ENCODE measurements around the gene SCUBE3.

Gene SCUBE3

DNA sequence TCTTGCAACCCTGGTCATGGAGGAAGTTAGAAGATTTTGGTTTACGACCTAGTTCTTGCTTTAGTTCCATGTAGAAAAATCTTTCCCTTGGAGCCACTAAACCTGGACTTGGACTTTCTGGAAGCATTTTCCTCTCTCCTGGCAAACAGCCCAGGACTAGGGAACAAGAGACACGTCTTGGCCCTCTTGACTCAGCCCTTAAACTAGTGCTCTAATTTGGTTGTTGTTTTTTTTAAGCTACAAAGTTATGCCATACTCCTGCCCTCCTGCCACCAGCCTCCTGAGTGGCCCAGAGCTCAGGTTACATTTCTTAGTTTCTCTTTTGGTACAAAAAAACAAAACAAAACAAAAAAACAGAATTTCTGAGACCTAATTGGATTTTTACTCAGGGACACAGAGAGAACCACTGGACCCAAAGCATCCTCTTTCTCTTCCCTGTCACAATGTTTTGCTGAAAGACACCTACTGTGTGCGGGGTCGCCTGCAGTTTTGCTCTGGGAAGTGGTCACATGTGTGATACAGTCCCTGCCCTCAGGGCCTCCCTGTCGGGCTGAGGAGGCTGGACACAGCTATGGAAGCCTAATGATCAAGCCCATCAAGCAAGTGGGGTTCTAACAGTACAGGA is 32.3 kb upstream of the SCUBE3 start:
- no peak for DNase-seq (ENCODE audit: low read depth in 2 of 2)

DNA sequence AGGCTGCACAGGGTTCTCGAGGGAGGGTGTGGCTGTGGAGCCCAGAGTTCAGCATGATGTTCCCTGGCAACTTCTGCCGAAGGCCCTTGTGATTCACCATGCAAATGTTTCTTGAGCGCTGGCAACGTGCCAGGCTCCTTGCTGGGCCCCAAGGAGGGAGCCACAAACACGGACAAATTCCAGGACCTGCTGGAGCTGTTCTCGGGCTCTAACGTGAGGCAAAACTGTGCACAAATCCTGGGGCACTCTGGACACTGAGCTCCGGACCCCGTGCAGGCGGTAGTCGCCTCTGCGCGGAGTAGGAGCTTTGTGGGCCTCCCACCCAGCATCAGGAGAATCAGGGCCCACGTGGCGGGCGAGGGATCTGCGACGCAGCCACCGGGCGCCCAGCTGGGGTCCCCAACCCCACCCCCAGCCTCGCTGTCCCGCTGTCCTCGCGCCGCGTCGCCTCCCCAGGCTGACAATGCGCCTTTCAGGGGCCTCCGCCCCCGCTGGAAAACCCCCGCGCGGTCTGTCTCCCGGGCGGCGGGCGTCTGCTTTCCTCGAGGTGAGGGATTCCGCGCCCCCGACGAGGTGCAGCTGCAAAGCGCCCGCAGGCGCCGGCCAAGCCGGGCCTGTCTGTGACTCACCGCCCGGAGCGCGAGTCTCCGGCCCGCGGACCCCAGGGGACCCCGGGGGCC is 31.7 kb upstream of the SCUBE3 start:
- DNase-seq (ENCODE audit: low read depth in 2 of 2): no peak

DNA sequence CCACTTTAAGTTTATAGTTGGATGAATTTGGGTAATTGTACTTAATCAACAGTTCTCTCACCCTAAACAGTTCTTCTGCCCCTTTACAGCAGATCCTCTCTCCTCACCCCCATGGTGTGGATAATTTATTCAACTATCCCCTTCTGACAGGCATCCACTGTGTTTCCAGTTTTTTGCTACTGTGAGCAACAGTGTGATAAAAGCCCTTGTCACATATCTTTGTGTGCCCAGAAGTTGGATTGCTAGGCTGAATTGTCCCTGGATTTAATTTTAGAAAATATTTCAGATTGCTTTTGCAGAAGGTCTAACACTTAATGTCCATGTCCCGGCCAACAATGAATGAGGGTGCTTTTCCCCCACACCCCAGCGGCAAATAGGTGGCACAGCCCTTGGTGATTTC is 30.5 kb upstream of the SCUBE3 start:
- no peak for DNase-seq (ENCODE audit: low read depth in 2 of 2)

DNA sequence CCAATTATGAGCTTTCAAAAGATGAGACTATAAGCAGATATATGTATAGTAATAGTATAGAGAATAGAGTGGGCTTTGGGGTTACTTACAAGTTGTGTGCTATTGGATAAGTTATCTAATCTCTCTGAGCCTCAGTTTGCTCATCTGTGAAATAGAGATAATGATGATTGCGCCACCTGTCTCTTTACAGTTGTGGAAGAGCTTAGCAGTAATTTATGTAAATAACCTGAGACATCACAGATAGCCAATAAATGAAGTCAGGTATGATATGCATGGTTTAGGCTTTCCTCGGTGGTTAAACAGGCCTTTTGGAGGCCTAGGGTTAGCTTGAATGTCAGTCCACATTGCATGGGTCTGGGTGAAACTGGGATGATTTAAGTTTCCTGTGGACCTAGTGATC is 29.8 kb upstream of the SCUBE3 start:
- no peak for DNase-seq (ENCODE audit: low read depth in 2 of 2)

DNA sequence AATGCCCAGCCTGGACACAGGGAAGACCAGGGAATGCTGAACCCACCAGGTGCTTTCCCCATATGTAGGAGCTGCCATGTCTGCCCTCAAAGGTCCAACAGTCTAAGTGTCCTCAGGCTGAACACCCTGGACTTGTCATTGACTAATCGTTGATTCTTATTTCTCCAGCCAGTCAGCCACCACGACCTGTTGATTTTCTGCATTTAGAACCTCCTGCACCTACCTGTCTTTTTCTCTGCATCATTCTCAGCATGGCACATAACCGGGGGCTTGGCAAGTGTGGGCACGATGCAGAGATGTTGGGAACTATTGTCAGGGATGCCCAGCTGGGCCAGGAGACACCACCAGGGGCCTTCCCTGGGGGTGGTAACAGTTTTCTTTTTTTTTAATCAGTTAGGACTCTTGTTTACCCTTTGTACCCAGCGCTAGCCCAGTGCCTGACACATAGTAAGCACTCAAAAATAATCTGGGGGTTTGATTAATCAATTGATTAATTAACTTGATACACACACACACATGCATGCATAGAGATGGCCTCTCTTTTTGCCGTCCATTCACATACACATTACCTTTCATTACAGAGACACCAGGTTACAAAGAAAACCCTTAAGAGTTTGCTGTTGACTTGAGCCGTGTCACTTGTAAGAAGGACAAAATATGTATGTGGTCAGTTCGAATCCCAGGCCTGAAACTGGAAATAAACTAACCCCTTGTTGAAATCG is 29.0 kb upstream of the SCUBE3 start:
- no peak for DNase-seq (ENCODE audit: low read depth in 2 of 2)

DNA sequence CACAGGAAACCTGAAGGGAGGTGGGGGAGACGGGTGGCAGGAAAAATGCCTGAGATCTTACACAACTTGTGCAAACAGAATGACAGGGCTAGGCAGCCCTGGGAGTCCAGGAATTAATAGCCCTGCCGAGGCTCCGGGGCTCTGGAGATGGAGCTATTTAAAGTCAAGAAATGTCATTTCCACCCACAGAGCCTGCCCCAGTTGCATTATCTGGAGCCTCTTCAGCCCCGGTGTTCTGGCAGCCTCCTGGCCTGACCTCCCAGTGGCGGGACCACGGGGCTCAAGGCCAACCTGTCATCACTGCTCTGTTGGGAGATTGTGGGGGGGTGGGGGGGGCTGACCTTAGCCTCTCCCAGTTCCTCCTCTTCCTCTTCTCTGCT is 28.5 kb upstream of the SCUBE3 start:
- DNase-seq (ENCODE audit: low read depth in 2 of 2): no peak

DNA sequence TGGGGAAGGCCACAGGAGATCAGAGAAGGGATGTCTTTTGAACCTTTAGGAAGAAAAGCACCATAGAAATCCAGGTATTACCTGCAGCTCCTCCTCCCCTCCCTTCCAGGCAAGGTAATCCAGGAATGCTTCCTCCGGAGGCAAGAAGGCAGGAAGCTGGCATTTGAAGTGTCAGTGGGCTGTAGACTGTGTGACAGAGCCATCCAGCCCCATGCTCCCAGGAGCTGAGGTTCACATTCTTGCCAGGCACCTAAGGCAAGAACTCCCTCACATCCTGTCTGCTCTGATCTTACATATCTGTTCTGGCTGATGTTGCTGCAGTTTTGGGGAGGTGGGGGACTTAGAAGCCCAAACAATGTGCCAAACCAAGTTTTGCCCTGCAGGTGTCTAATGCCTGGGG is 27.8 kb upstream of the SCUBE3 start:
- DNase-seq (ENCODE audit: low read depth in 2 of 2): no peak

DNA sequence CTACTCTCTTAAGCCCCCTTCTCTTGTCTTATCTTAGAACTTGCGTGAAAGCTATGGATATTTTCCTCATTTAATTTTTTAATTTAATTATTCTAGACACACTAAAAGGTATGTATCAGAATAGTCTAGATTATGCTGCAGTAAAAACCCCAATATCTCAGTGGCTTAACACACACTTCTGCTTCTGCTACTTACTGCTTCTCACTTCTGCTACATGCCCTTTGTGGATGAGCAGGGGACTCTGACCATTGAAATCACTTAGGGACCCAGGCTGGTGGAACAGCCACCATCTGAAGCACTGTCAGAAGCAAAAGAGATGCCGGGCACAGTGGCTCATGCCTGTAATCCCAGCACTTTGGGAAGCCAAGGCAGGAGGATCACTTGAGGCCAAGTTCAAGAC is 27.2 kb upstream of the SCUBE3 start:
- DNase-seq (ENCODE audit: low read depth in 2 of 2): no peak

DNA sequence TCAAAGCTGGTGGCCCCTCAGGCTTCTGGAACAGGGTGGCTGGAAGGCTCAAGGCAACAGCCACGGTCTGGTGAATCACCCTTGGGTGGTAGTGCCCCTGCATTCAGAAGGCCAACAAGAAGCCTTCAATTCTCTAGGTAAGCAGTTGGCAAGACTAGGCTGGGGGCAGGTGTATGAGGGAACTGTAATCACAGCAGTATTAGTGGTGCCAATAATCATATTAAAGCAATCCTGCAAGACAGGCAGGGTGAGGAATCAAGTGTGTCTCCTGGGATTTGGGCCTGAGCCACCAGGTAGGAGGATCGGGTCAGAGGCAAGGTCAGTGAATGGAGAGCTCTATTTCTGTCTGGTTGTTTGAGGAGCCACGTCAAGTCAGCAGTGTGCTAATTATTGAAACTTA is 24.9 kb upstream of the SCUBE3 start:
- DNase-seq (ENCODE audit: low read depth in 2 of 2): no peak

DNA sequence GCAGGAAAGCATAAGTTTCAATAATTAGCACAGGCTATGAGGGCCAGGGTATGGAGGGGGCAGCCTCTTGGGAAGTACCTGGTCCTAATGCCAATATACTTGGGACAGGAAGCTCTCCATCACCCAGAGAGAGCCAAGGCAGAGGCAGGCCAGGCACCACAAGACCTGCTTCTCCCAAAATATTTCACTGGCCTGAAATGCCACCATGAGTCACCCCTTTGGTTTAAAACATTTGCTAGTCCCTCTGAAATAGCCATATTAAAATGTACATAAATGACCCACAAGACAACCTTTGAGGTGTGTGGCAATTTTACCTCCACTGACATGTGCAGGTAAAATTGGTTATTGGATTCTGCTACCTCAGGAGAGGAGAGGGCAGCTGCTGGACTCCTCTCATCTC is 23.4 kb upstream of the SCUBE3 start:
- no peak for DNase-seq (ENCODE audit: low read depth in 2 of 2)

DNA sequence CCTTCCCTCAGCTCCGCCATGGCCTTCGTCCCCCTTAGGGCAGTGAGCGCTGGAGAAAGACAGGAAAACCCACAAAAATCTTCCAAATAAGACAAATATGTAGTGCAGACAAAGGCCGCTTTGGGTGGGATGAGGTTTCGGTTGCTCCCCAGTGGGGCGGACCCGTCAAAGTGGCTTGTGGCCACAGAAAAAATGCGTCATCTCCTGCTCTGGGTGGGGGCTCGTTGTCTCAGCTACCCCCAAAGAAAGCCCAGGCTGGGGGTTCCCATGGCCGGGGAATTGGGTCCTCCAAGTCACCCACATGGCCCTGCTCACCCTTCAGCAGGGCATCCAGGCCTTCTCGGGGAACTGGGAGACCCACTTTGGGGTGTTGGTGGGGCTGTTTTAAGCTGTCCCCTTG is 21.9 kb upstream of the SCUBE3 start:
- peak in 1 of 2 donors; percentile 39 for DNase-seq (ENCODE audit: low read depth in 2 of 2)

DNA sequence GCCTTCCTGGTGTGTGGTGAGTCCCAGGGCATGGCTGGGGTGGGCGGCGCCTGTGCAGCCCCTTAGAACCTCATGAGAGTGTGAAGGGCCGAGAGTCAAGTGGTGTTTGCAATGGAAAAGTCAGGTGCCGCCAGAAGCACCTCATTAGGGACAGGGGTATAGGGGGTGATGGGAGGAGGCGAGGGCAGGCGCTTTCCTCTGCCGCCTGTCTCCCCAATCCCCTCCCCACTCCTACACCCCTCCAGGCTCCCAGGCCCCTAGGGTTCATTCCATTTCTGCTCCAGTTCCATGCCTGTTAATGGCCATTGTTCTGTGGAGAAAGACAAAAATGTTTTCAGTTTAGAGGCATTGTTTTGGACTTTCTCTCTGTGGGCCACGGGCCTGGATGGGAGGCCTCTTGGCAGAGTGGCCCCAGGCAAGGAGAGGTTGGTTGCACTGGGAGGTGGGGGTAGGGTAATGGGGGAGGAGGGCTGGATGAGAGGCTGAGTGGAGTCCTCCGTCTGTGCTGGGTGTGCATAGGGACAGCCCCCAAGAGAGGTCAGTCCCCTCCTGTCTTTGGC is 21.4 kb upstream of the SCUBE3 start:
- DNase-seq (ENCODE audit: low read depth in 2 of 2): no peak

DNA sequence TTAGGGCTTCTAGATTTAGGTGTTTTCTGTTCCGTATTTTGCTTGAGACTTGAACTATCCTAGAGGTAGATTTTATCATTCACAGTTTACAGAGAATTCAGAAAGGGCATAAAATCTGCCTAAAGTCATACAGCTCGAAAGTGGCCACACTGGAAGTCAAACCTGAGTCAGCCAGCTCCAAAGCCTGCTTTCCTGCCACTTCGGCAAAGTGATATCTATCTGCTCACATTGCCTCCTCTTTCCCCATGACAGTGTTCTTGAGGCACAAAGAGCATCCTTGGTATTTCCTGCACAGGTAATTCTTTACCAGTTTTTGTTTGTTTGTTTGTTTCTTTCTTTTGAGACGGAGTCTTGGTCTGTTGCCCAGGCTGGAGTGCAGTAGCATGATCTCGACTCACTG is 19.4 kb upstream of the SCUBE3 start:
- no peak for DNase-seq (ENCODE audit: low read depth in 2 of 2)

DNA sequence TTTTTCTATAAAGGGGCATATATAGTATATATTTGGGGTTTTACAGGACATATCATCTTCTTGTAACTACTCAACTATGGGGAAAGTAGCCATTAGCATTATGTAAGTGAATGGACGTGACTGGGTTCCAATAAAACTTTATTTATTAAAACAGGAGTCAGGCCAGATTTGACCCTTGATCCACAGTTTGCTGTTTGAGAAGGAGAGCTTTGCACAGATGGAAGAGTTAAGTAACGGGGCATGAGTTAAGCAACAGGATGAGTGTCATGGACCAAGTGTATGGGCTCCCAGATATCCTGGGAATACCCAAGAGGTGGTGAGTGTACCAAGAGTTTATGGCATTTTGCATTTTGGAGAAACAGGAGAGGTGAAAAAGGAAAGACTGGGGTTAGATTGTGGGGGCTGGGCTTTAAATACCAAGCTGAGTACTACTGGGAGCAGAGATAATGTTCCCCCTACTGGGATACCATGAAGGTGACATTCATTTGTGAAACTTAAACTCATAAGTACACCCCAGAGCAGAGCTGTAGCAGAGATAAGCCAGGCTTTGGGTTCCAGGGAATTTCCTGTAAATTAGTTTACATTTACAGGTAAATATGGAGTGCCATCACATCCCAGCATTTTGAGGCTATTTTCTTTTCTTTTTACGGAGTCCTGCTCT is 18.5 kb upstream of the SCUBE3 start:
- no peak for DNase-seq (ENCODE audit: low read depth in 2 of 2)

DNA sequence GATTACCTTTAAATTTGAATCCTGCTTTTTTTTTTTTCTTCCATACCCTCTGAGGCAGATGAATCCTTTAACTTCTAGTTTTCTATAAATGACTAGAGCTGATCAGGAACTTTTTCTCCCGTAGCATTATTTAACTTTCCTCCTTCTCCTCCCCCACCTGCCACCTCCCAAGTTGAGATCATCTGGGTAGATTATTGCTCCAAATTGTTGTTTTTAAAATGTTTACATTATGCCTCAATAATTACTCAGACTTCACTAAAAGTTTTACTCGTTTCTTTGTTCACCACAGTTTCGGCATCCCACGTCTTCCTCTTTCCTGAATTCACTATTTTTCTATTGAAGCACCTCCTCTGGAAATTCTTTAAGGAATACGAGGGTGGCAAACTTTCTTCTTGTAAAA is 16.6 kb upstream of the SCUBE3 start:
- DNase-seq (ENCODE audit: low read depth in 2 of 2): no peak

DNA sequence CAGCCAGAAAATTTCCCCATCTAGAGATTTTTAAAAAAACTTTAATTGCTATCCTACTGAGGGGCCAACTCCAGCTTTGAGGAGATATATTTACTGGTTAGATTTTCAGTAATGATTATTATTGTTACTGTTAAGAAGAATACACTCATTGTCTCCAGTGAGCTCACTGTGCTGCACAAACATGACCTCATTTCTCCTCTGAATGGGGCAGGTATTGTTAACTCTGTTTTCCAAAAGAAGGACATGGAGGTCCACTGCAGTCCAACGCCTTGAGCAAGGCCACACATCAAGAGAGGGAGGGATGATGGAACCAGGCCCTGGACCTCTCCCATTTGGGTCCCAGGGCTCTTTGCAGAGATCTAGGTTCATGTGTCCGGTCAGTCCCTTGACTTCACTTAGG is 13.9 kb upstream of the SCUBE3 start:
- no peak for DNase-seq (ENCODE audit: low read depth in 2 of 2)

DNA sequence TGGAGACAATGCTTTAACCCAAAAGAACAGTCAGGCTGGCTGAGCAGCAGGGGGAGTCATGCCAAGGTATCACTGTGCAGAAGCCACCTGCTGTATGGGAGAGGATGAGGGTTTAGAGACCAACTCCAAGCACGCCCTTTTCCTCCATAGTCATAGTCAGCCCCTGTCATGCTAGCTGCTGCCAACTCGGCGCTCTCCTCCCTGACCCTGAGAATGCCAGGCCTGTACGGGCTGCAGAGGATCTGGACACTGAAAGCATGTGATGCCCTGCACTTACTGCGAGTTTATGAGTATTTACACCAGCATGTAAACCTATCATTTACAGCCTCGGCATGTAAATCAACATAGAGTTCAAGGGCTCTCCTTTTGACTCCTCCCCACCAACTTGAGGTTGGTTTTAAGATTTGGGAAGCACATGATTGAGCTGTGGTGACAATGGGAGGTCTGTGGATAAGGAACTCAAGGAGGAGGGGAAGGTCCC is 11.7 kb upstream of the SCUBE3 start:
- no peak for DNase-seq (ENCODE audit: low read depth in 2 of 2)

DNA sequence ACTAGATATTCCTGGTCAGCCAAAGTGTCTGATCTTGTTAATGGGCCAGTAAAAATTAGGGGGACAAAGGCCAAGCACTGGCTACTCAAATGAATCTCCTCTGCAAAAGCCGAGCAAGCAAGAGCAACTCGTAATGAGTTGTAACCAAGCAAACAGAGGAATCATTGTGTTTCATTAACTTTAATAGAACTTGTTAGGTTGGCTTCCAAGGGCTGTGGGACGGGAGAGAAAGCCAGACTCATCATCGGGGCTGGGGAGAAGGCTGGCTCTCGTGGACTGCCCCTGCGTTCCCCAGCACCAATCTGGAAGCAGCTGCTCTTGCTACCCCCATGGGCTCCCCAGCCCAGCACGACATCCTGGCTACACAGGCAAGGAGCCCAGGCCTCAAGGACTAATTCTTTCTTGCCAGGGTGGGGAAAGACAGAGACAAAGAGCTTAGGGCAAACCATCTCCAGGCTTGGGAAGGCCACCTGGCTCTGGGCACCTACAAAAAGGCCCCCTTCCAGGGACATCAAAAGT is 10.5 kb upstream of the SCUBE3 start:
- no peak for DNase-seq (ENCODE audit: low read depth in 2 of 2)

DNA sequence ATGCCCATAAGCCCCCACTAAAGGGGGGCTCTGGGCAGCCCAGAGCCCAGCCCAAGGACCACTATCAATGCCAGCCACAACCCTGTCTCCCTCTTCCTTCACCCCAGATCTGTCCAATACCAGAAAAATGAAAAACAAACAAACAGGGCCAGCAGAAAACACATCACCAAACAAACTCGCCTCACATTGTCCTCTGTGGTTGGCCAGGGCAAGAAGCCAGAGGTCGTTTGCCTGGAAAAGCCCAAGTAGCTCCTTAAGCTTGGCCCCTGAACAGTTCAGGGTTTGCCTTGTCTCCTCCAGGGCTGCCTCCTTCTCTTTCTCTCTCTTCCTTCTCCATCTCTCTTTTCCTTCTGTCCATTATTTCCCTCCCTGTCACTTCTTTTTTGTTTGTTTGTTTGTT is 10.1 kb upstream of the SCUBE3 start:
- no peak for DNase-seq (ENCODE audit: low read depth in 2 of 2)

DNA sequence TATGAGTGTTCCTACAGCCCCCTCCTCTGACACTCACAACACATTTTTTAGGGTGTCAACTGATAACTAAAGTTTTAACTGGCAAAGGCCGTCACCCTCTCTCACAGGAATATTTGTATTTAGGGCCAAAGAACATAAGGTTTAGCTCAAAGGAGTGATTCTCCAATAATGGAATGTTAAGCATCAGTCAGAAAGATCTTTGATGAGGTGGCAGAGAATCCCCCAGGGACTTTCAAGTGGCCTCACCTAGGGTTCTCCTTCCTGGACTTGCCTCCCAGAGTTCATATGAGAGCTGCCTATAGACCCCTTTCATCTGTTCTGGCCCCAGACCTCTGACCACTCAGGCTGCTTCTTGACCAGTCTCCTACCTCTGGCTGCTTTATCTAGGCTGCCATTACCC is 7.4 kb upstream of the SCUBE3 start:
- no peak for DNase-seq (ENCODE audit: low read depth in 2 of 2)

DNA sequence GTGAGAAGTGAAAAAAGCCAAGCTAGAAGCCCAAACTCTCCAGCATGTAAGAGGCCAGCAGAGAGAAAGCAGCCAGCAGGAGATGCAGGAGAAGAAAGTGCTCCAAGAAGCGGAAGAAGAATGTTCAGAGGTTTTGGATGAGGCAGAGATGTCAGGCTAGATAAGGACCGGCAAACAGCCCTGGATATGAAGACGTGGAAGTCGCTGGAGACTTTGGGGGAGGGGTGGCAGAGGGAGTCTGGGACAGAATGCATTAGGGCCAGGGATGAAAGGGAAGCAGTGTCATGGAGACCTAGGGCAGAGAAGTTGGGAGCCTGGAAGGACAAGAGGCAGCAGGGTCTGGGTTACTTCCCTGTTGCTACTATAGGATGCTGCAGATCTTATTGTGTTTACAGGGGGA is 5.3 kb upstream of the SCUBE3 start:
- no peak for DNase-seq (ENCODE audit: low read depth in 2 of 2)

DNA sequence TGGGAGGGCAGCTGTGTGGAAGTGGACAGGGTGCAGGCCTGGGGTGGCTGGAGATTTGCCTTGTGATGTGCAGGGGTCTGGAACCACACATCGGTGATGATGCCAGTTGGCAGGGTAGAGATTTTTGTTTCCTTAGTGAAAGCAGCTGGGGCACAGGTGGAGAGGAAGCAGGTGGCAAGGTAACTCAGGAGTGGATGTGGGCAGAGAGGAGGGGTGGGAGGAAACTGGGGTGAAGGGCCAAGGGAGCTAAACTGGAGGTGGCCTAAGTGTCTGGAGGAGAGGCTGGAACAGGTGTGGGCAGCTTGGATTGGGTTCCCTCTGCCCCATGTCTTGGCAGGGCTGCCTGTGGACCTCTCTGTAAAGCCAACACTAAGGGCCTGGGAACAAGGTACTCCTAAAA is 4.7 kb upstream of the SCUBE3 start:
- no peak for DNase-seq (ENCODE audit: low read depth in 2 of 2)

All from stimulated activated CD8-positive, alpha-beta memory T cell treated with anti-CD3 and anti-CD28 coated beads, Interleukin-15, amount 100 ng/mL, for 48 hours (primary cell).